Measurements from ENCODE around the gene PRAME.
A peak's percentile ranks its signal among the peaks of the same experiment; 100 is the strongest.

Gene PRAME

DNA sequence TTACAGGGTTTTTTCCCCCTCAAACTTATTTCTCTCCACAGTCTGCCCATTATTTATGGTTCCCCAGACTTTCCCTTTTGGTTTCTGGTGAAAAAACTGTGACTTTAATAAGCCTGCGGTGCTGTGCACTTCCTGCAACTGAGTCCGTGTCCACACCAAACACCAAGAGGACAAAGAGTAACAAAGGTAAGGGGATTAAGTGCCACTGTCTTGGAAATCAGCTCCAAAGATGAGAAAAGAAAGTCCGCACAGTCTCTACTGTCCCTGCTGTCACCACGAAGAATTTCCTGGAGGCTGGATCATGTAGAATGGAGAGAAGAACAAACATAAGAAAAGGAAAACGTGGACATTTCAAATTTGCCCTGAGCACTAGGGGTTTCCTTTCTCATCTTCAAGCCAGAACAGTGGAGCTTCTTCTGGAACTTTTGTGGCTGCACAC lies 17.9 kb upstream of the PRAME start:
- H3K4me2 ChIP-seq (ENCODE audit: low read length): no peak overlapping the region
- no peak overlapping the region for H2AFZ ChIP-seq (ENCODE audit: low read depth, low read length)
- peaks cover 14% of the 10 kb centered on the region for H3K4me1 ChIP-seq (ENCODE audit: low read length)
- TF ChIP-seq EZH2phosphoT487 (IDR thresholded peaks at IDR 0.05; ENCODE audit: low read depth): no peak
- TF ChIP-seq, protein P1, sequence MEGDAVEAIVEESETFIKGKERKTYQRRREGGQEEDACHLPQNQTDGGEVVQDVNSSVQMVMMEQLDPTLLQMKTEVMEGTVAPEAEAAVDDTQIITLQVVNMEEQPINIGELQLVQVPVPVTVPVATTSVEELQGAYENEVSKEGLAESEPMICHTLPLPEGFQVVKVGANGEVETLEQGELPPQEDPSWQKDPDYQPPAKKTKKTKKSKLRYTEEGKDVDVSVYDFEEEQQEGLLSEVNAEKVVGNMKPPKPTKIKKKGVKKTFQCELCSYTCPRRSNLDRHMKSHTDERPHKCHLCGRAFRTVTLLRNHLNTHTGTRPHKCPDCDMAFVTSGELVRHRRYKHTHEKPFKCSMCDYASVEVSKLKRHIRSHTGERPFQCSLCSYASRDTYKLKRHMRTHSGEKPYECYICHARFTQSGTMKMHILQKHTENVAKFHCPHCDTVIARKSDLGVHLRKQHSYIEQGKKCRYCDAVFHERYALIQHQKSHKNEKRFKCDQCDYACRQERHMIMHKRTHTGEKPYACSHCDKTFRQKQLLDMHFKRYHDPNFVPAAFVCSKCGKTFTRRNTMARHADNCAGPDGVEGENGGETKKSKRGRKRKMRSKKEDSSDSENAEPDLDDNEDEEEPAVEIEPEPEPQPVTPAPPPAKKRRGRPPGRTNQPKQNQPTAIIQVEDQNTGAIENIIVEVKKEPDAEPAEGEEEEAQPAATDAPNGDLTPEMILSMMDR (IDR thresholded peaks at IDR 0.05; ENCODE audit: low read depth, low read length): no peak
- H3K27ac ChIP-seq (ENCODE audit: low read length): no peak overlapping the region
- no peaks in the 10 kb centered on the region for H3K9me3 ChIP-seq (ENCODE audit: insufficient read depth, low read length)
- no peak overlapping the region for H3K4me3 ChIP-seq (ENCODE audit: low read length)
- no peaks in the 10 kb centered on the region for H3K79me2 ChIP-seq (ENCODE audit: low read length)
- H3K36me3 ChIP-seq (replicated peaks; ENCODE audit: low read depth, low read length): no peaks in the 10 kb centered on the region
- H3K9ac ChIP-seq (ENCODE audit: low read length): no peak overlapping the region
- H3K27me3 ChIP-seq (ENCODE audit: low read depth, low read length): no peaks in the 10 kb centered on the region
- H4K20me1 ChIP-seq (ENCODE audit: insufficient read depth, low read length): no peaks in the 10 kb centered on the region

DNA sequence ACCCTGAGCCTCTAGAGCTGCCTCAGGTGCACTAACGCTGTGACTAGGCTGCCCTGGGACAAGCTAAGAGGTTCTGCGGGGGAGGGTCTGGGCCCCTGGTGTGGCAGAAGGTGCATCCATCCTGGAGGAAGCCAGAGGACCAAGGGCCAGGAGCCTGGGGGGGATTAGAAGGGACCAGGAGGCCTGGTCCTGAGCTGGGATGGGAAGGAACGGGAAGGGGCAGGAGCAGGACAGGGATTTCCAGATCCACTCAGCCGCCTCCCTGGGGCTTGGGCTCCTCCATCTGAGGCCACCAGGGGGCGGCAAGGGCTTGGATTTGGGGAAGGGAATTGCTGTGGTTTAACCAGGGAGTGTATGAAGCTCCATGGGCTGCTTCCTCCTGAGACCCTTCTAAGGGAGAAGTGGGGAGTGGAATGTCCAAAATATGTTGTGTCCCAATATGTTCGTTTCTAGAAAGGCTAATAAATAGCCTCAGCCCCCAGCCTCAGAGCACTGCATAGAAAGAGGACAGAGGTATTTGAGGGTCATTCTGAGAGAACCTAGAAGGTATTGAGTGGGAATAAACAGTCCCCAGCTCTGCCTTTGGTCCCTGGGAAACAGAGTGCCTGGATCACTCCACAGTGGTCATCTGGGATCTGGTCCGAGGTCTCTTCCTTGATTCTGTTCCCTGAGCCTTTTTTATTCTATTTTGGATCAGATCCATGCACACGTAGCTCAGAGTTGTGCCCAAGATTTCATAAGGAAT lies 17.4 kb upstream of the PRAME start:
- Histone ChIP-seq H3K4me3 (ENCODE audit: low read length) (no peak overlapping the region), H2AFZ (ENCODE audit: low read depth, low read length) (no peak overlapping the region), H3K4me2 (ENCODE audit: low read length) (peak overlapping the region; percentile 22; the same call in 1 of the 2 replicates), H3K9ac (ENCODE audit: low read length) (no peak overlapping the region), H3K27ac (ENCODE audit: low read length) (no peak overlapping the region), H3K27me3 (ENCODE audit: low read depth, low read length) (no peaks in the 10 kb centered on the region), H3K79me2 (ENCODE audit: low read length) (no peaks in the 10 kb centered on the region), H3K4me1 (ENCODE audit: low read length) (peaks cover 14% of the 10 kb centered on the region), H3K36me3 (replicated peaks; ENCODE audit: low read depth, low read length) (no peaks in the 10 kb centered on the region), H3K9me3 (ENCODE audit: insufficient read depth, low read length) (no peaks in the 10 kb centered on the region), H4K20me1 (ENCODE audit: insufficient read depth, low read length) (no peaks in the 10 kb centered on the region)
- no peak for TF ChIP-seq EZH2phosphoT487 (IDR thresholded peaks at IDR 0.05; ENCODE audit: low read depth)
- TF ChIP-seq, protein P1 (IDR thresholded peaks at IDR 0.05; ENCODE audit: low read depth, low read length): peak; percentile 72

DNA sequence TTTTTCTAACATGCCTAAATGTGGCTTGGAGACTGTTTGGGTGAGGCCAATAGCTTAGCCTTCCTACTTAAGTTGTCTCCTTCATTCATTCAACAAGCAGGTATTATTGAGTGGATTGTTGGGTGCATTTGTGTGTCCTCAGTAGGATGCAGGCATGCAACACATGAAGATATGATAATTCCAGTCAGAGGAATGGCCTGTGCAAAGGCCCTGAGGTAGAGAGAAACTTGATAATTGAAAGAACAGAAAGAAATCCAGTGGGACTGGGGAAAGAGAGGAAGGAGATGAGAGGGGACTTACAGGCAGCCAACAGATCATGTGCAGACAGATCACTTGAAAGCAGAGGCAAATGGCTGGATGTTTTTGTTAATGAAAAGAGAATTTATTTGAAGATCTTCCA lies 15.3 kb upstream of the PRAME start:
- no peaks in the 10 kb centered on the region for H3K36me3 ChIP-seq (replicated peaks; ENCODE audit: low read depth, low read length)
- 0 out of 2 replicates have a peak, but pooled peaks cover 2% of the 10 kb centered on the region for H3K27me3 ChIP-seq (ENCODE audit: low read depth, low read length)
- no peaks in the 10 kb centered on the region for H3K9me3 ChIP-seq (ENCODE audit: insufficient read depth, low read length)
- H3K27ac ChIP-seq (ENCODE audit: low read length): no peak overlapping the region
- H3K4me2 ChIP-seq (ENCODE audit: low read length): no peak overlapping the region
- no peaks in the 10 kb centered on the region for H4K20me1 ChIP-seq (ENCODE audit: insufficient read depth, low read length)
- H3K9ac ChIP-seq (ENCODE audit: low read length): no peak overlapping the region
- no peak overlapping the region for H2AFZ ChIP-seq (ENCODE audit: low read depth, low read length)
- no peak overlapping the region for H3K4me3 ChIP-seq (ENCODE audit: low read length)
- no peaks in the 10 kb centered on the region for H3K79me2 ChIP-seq (ENCODE audit: low read length)
- no peak for TF ChIP-seq EZH2phosphoT487 (IDR thresholded peaks at IDR 0.05; ENCODE audit: low read depth)
- peaks cover 11% of the 10 kb centered on the region for H3K4me1 ChIP-seq (ENCODE audit: low read length)

DNA sequence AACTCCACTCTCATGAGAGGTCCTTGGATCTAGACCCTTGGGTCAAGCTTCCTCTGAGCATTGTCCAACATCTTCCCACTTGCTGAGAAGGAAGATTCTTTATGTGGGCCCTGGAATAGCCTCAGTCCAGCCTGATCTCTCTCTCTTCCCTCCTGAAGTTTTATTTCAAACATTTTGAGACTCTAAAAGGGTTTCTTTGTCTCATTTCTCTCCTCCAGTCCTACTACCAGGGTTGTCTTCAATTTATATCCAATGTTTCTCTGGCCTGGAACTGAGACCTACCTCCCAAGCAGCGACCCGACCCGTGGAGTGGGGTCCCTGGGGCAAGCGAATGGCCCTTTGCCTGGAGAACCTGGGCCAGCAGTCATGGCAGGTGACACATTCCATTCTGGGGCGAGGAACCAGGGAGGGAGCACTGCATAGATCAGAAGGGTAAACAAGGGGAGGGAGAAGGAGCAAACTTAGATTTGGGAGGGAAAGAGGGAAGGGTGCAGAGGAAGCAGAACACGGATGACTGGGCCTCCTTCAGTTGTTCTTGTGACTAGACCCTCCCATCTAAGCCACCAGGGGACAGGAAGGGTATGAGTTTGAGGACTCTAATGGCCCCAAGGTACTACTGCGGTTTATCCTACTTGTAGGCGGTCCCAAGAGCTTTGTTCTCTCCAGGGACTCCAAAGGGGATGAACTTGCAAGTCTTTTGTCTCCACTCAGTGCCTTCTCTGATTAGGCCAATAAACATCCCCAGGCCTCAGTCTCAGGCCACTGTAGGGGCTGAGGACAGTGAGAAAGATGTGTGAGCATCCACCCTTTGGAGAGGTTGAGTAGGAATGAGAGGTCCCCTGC lies 14.2 kb upstream of the PRAME start:
- Histone ChIP-seq H3K9ac (ENCODE audit: low read length) (no peak overlapping the region), H3K36me3 (replicated peaks; ENCODE audit: low read depth, low read length) (no peaks in the 10 kb centered on the region), H3K4me3 (ENCODE audit: low read length) (no peak overlapping the region), H3K4me2 (ENCODE audit: low read length) (no peak overlapping the region), H3K27ac (ENCODE audit: low read length) (no peak overlapping the region), H3K27me3 (ENCODE audit: low read depth, low read length) (peaks cover 12% of the 10 kb centered on the region; the same call in 1 of the 2 replicates), H3K4me1 (ENCODE audit: low read length) (peaks cover 5% of the 10 kb centered on the region; the same call in 1 of the 2 replicates), H2AFZ (ENCODE audit: low read depth, low read length) (no peak overlapping the region), H3K79me2 (ENCODE audit: low read length) (no peaks in the 10 kb centered on the region), H3K9me3 (ENCODE audit: insufficient read depth, low read length) (no peaks in the 10 kb centered on the region), H4K20me1 (ENCODE audit: insufficient read depth, low read length) (no peaks in the 10 kb centered on the region)
- TF ChIP-seq, protein P1 (IDR thresholded peaks at IDR 0.05; ENCODE audit: low read depth, low read length): no peak
- no peak for TF ChIP-seq EZH2phosphoT487 (IDR thresholded peaks at IDR 0.05; ENCODE audit: low read depth)
